Anterior cingulate cortex (tissue), 58 donors: ENCODE results near the gene EXOC3L2.

Source experiments
- DNase-seq, 58 donors: peaks; one replicate each; lab custom pipeline; 2025; lab: John Stamatoyannopoulos, UW

Gene EXOC3L2

GRCh38 chr19:45164577-45165335 lies 80.5 kb downstream of the EXOC3L2 start:
- DNase-seq = no peak

- DNase-seq = no peak
These were observed 81.3 kb downstream of the EXOC3L2 start for GRCh38 chr19:45163751-45164460.

- DNase-seq = no peak
These were observed 82.1 kb downstream of the EXOC3L2 start for GRCh38 chr19:45163156-45163555.

- no peak for DNase-seq
These were observed 82.5 kb downstream of the EXOC3L2 start for GRCh38 chr19:45162608-45163143.
